ENCODE measurements around the gene ROR1. TPM values are rescaled to one million over a fixed set of nuclear protein-coding genes. Genes with fewer than 3 reads are reported as not detected.

ROR1 gene
- total and polyA plus RNA-seq, 2 of the 4 experiments (the other 2 are of a cell fraction) = 4.4 to 10.0 TPM

GRCh38 chr1:63847308-63847910, 73.6 kb downstream of the ROR1 start:
- ATAC-seq (ENCODE audit: low read depth) = no peak

More at GRCh38 chr1:63847308-63847910, 73.6 kb downstream of the ROR1 start:
- Histone ChIP-seq H2AK5ac (ENCODE audit: low read depth, low read length) (no peak overlapping the region), H4K5ac (ENCODE audit: low read depth, low read length) (no peak overlapping the region), H3K9me3 (ENCODE audit: control insufficient read depth, insufficient read depth, low read length) (no peaks in the 10 kb centered on the region), H3K4me2 (ENCODE audit: low read depth, low read length) (no peak overlapping the region), H3K4ac (ENCODE audit: low read depth, low read length) (no peak overlapping the region), H3K4me1 (ENCODE audit: control insufficient read depth, insufficient read depth, low read length) (peaks cover 1% of the 10 kb centered on the region; the same call in 1 of the 2 replicates), H3K4me3 (ENCODE audit: insufficient read depth, low read depth, low read length) (no peak overlapping the region), H4K20me1 (ENCODE audit: insufficient read depth, low read length) (peaks cover 4% of the 10 kb centered on the region; the same call in 1 of the 2 replicates), H3K27ac (ENCODE audit: insufficient read depth, low read length) (no peak overlapping the region), H3K56ac (ENCODE audit: extremely low read depth, insufficient read depth, low read length) (no peak overlapping the region), H2BK20ac (ENCODE audit: low read depth, low read length) (no peak overlapping the region), H2AK9ac (replicated peaks; ENCODE audit: low read depth, low read length, poor library complexity) (no peak overlapping the region), H3K9me1 (ENCODE audit: insufficient read depth, low read length) (no peaks in the 10 kb centered on the region), H3K27me3 (ENCODE audit: control insufficient read depth, insufficient read depth, low read length) (no peaks in the 10 kb centered on the region; the same call in 1 of the 2 replicates), H4K8ac (ENCODE audit: low read depth in 2 of 2, low read length in 2 of 2) (no peak overlapping the region), H3K9ac (ENCODE audit: low read depth, low read length) (no peak overlapping the region), H3K18ac (ENCODE audit: low read depth, low read length) (no peak overlapping the region), H2AFZ (replicated peaks; ENCODE audit: low read length, poor library complexity) (no peak overlapping the region), H3K79me1 (ENCODE audit: low read depth in 1 of 2, low read length in 2 of 2) (no peaks in the 10 kb centered on the region), H3K36me3 (ENCODE audit: control insufficient read depth, insufficient read depth, low read length) (no peaks in the 10 kb centered on the region), H3K23ac (ENCODE audit: low read depth, low read length) (no peak overlapping the region), H2BK5ac (ENCODE audit: low read depth, low read length, poor library complexity, severe bottlenecking) (no peak overlapping the region), H2BK120ac (ENCODE audit: low read depth, low read length) (no peak overlapping the region), H2BK15ac (ENCODE audit: low read depth, low read length) (no peak overlapping the region), H4K91ac (ENCODE audit: insufficient read depth, low read depth, low read length) (no peak overlapping the region), H3K14ac (replicated peaks; ENCODE audit: low read depth, low read length) (no peak overlapping the region)
- dilution Hi-C loops (cut with HindIII; ENCODE audit: low sequenced_read_pairs, unreplicated experiment) (no loop called here), in situ Hi-C loops (cut with MboI; ENCODE audit: low sequenced_read_pairs) (no loop called here), intact Hi-C loops (cut with micrococcal nuclease) (no loop called here)
- CTCF ChIA-PET = no interaction called here
- no peak for DNase-seq
- no peak for TF ChIP-seq USF2 (IDR thresholded peaks at IDR 0.05; ENCODE audit: low read depth, low read length)
- TF ChIP-seq CTCF (conservative IDR thresholded peaks at IDR 0.05; ENCODE audit: low read depth, low read length) = no peak
- BruUV-seq (replicated peaks) = no TSS peak
- WGBS, 2 experiments (ENCODE audit: extremely low coverage in 2 of 2, insufficient read length in 1 of 2) = no CpG with 5 or more reads among the region's 9 CpGs
- POLR2A ChIA-PET (ENCODE audit: unreplicated experiment) = no interaction called here
